Measurements from ENCODE around the gene ATP2C2.

ATP2C2 gene

GRCh38 chr16:84471316-84471715, 103.0 kb downstream of the ATP2C2 start:
- no peak overlapping the region for H3K4me3 ChIP-seq (ENCODE audit: low read length)
- TF ChIP-seq, protein P1, sequence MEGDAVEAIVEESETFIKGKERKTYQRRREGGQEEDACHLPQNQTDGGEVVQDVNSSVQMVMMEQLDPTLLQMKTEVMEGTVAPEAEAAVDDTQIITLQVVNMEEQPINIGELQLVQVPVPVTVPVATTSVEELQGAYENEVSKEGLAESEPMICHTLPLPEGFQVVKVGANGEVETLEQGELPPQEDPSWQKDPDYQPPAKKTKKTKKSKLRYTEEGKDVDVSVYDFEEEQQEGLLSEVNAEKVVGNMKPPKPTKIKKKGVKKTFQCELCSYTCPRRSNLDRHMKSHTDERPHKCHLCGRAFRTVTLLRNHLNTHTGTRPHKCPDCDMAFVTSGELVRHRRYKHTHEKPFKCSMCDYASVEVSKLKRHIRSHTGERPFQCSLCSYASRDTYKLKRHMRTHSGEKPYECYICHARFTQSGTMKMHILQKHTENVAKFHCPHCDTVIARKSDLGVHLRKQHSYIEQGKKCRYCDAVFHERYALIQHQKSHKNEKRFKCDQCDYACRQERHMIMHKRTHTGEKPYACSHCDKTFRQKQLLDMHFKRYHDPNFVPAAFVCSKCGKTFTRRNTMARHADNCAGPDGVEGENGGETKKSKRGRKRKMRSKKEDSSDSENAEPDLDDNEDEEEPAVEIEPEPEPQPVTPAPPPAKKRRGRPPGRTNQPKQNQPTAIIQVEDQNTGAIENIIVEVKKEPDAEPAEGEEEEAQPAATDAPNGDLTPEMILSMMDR (IDR thresholded peaks at IDR 0.05; ENCODE audit: insufficient read depth, low read depth, low read length, missing control alignments) = no peak
- no peak for DNase-seq (ENCODE audit: low read depth)

DNA sequence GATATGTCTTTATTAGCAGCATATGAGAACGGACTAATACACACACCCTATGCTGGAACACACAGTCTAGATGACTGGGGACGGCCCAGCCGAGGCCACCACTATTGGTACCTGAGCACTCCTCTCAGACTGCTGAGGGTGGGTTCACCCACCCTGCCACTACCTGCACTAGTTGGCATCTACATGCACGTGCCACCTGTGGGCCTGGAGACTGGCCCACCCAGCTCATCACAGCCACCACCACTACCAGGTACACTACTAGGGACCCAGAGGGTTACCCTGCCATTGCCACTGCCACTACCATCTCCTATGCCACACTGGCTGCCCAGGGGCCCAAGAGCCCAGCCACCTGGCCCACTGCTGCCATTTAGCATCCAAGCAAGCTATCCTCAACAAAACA, 103.6 kb downstream of the ATP2C2 start:
- H3K4me3 ChIP-seq (ENCODE audit: low read length) = no peak overlapping the region
- no peak for DNase-seq (ENCODE audit: low read depth)
- TF ChIP-seq, protein P1 (IDR thresholded peaks at IDR 0.05; ENCODE audit: insufficient read depth, low read depth, low read length, missing control alignments) = no peak

GRCh38 chr16:84475643-84476240, 107.4 kb downstream of the ATP2C2 start:
- DNase-seq (ENCODE audit: low read depth) = no peak
- H3K4me3 ChIP-seq (ENCODE audit: low read length) = no peak overlapping the region
- TF ChIP-seq, protein P1 (IDR thresholded peaks at IDR 0.05; ENCODE audit: insufficient read depth, low read depth, low read length, missing control alignments) = no peak

GRCh38 chr16:84476401-84476800, 108.1 kb downstream of the ATP2C2 start:
- TF ChIP-seq, protein P1 (IDR thresholded peaks at IDR 0.05; ENCODE audit: insufficient read depth, low read depth, low read length, missing control alignments) = no peak
- H3K4me3 ChIP-seq (ENCODE audit: low read length) = no peak overlapping the region
- DNase-seq (ENCODE audit: low read depth) = no peak

GRCh38 chr16:84477661-84478060, 109.3 kb downstream of the ATP2C2 start:
- H3K4me3 ChIP-seq (ENCODE audit: low read length) = no peak overlapping the region
- TF ChIP-seq, protein P1 (IDR thresholded peaks at IDR 0.05; ENCODE audit: insufficient read depth, low read depth, low read length, missing control alignments) = no peak
- no peak for DNase-seq (ENCODE audit: low read depth)

DNA sequence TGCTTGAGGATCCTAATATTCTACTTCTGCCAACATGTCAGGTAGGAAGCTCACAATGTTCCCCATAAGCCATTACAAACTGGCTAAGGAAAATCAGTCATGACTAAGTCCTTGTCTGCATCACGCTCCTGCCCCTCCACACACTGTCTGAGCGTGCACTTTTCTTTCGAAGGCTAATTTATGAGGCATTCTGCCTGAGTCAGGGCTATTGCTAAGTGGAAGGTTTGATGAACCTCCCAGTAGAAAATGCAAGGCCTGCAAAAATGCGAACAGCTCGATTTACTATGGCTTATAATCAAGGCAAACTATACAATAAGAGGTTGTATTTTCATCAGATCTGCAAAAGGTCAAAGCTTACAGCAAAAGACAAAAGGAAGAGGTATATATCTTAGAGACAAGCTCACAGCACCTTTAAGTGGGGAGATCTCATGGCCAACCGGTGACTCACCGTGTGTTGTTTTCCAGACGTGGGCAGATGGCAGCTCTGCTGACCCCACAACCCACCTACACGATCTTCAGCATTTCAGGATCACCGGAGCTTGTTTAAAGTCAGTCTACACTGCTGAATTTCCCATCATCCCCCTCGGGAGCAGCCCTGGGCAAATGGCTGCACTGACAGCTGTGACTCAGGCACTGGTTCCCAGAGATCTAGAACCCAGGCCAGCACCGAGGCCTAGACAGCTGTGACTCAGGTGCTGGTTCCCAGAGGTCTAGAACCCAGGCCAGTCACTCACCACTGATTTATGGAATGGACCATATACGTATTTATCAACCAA, 110.0 kb downstream of the ATP2C2 start:
- H3K4me3 ChIP-seq (ENCODE audit: low read length) = no peak overlapping the region
- peak; percentile 62 for DNase-seq (ENCODE audit: low read depth)
- TF ChIP-seq, protein P1 (IDR thresholded peaks at IDR 0.05; ENCODE audit: insufficient read depth, low read depth, low read length, missing control alignments) = no peak

Data from epithelial cell of esophagus (primary cell).